Measurements from ENCODE around the gene PGP. TPM values are rescaled to one million over a fixed set of nuclear protein-coding genes. Genes with fewer than 3 reads are reported as not detected.

PGP gene
- total and polyA plus RNA-seq, 12 donors: 21.1 to 48.3 (median 27.3) TPM

DNA sequence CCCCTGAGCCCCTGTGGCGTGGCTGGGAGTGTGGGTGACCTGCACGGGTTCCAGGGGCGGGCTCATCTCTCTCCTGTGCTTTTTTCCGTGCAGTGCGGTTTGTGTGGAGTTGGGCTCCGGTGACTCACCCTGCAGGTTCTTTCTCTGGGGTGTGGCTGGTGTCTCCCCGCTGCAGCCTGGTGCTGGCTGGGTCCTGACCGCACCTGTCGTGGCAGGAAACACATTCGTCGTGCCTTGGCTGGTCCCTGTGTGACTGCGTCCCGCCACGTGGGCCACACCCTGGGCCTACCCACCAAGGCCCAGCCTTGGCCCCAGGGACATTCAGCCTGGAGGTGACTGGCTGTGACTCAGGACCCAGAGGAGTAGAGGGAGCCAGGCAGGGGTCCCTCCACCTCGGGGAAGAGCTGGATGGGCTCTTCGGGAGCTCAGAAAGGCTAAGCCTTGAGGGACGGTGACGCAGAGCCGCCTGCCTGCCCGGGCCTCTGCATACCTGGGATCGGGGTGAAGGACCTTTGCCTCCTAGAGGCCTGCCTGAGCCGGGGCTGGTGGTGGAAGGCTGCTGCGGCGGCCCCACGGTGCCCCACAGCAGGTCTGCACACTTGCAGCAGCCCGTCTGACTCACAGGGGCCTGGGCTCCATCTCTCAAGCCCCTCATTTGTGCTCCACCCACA is 51.3 kb downstream of the PGP start:
- no peak for ATAC-seq

DNA sequence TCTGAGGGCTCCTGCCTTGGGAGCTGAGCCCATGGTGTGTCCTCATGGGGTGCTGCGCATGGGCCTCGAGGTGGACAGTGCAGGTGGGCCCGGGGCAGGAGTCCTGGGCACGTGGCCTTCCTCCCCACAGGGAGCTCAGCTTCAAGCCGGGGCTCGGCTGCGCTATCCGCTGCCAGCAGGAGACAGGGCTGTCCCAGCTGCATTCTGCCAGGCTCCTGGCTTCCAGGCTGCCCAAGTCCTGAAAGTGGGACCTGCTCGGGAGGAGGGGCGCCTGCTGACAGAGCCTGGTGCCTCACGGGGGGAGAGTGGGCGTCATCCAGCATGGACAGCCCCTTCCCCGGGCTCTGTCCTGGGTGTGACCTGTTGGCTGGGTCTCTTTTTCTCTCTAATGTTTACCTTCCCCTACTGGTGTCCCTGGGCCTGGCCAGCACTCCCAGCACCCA is 51.9 kb downstream of the PGP start:
- peaks cover 4 to 42% (median 26%) of the 10 kb centered on the region in 9 donors for H3K4me1 ChIP-seq
- no peaks in the 10 kb centered on the region for H3K27me3 ChIP-seq
- H3K27ac ChIP-seq: no peak overlapping the region
- intact Hi-C loops (cut with DNase I): no loop called here
- H3K36me3 ChIP-seq: peaks cover 0 to 29% (median 11%) of the 10 kb centered on the region in 9 donors
- 89 to 91% methylated on average over 13 of the region's 13 CpGs for WGBS, 2 donors
- no peaks in the 10 kb centered on the region for H3K9me3 ChIP-seq
- TF ChIP-seq, protein P1, sequence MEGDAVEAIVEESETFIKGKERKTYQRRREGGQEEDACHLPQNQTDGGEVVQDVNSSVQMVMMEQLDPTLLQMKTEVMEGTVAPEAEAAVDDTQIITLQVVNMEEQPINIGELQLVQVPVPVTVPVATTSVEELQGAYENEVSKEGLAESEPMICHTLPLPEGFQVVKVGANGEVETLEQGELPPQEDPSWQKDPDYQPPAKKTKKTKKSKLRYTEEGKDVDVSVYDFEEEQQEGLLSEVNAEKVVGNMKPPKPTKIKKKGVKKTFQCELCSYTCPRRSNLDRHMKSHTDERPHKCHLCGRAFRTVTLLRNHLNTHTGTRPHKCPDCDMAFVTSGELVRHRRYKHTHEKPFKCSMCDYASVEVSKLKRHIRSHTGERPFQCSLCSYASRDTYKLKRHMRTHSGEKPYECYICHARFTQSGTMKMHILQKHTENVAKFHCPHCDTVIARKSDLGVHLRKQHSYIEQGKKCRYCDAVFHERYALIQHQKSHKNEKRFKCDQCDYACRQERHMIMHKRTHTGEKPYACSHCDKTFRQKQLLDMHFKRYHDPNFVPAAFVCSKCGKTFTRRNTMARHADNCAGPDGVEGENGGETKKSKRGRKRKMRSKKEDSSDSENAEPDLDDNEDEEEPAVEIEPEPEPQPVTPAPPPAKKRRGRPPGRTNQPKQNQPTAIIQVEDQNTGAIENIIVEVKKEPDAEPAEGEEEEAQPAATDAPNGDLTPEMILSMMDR (IDR thresholded peaks at IDR 0.05): no peak
- ATAC-seq (no peak), DNase-seq (no peak)
- H3K4me3 ChIP-seq: no peak overlapping the region

More for the DNA sequence above, 51.3 kb downstream of the PGP start:
- no peaks in the 10 kb centered on the region for H3K9me3 ChIP-seq
- no peak overlapping the region for H3K4me3 ChIP-seq
- H3K27ac ChIP-seq: no peak overlapping the region
- DNase-seq: no peak
- H3K4me1 ChIP-seq: peaks cover 0 to 35% (median 19%) of the 10 kb centered on the region in 9 donors
- intact Hi-C loops (cut with DNase I): no loop called here
- 95 to 96% methylated on average over 26 of the region's 26 CpGs for WGBS, 2 donors
- H3K27me3 ChIP-seq: no peaks in the 10 kb centered on the region
- peaks cover 0 to 33% (median 11%) of the 10 kb centered on the region in 9 donors for H3K36me3 ChIP-seq
- TF ChIP-seq, protein P1 (IDR thresholded peaks at IDR 0.05): no peak

DNA sequence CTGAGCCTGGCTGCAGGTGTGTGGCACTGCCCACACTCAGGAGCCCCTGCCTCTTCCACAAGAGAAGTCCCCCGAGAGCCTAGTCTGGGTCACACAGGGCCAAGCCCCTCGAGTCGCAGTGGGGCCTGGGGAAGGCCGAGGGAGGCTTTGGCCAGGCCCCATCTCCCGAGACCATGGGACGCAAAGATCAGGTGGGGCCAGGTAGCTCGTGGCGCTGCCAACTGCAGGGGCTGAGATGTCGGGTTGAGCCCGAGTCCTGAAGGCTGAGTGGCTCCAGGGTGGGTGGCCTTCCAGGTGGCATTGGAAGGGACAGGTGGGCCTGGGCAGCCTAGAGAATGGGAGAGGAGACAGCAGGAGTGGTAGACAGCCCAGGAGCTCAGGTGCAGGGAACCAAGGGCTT is 52.7 kb downstream of the PGP start:
- H3K36me3 ChIP-seq: peaks cover 0 to 25% (median 4%) of the 10 kb centered on the region in 9 donors
- 93 to 95% methylated on average over 10 of the region's 10 CpGs for WGBS, 2 donors
- ATAC-seq (no peak), DNase-seq (no peak)
- H3K4me3 ChIP-seq: no peak overlapping the region
- H3K9me3 ChIP-seq: no peaks in the 10 kb centered on the region
- TF ChIP-seq, protein P1 (IDR thresholded peaks at IDR 0.05): no peak
- peaks cover 8 to 49% (median 33%) of the 10 kb centered on the region in 9 donors for H3K4me1 ChIP-seq
- no peaks in the 10 kb centered on the region for H3K27me3 ChIP-seq
- H3K27ac ChIP-seq: peak overlapping the region in 5 of 10 donors; percentile 34 to 66 (median 51)
- intact Hi-C loops (cut with DNase I): no loop called here

Other genes with a start within 250 kb of the PGP start
- not detected for gene RNF151, start 248.0 kb downstream of the PGP start, total RNA-seq
- not detected for gene RNF151, start 248.0 kb downstream of the PGP start, polyA plus RNA-seq
- gene TBL3, start 242.8 kb downstream of the PGP start, total RNA-seq: 10 to 100 TPM; 18.5 to 26.7 (median 21.9) TPM
- 10 to 100 TPM; 57.4 to 71.1 TPM for gene TBL3, start 242.8 kb downstream of the PGP start, polyA plus RNA-seq
- gene NOXO1, start 233.4 kb downstream of the PGP start, total RNA-seq: not detected
- under 1 TPM; 0.09 to 0.29 TPM for gene NOXO1, start 233.4 kb downstream of the PGP start, polyA plus RNA-seq
- 10 to 100 TPM; 14.7 to 30.2 (median 24.5) TPM for gene GFER, start 230.6 kb downstream of the PGP start, total RNA-seq
- gene GFER, start 230.6 kb downstream of the PGP start, polyA plus RNA-seq: 10 to 100 TPM; 37.5 to 65.6 TPM
- gene SYNGR3, start 224.9 kb downstream of the PGP start, total RNA-seq: under 1 TPM in 8 of 10 donors, not detected in 2; 0.15 to 0.62 (median 0.28) TPM
- 1 to 10 TPM in 1 of 2 donors, under 1 TPM in 1; 0.51 to 2.5 TPM for gene SYNGR3, start 224.9 kb downstream of the PGP start, polyA plus RNA-seq
- gene ZNF598, start 205.0 kb downstream of the PGP start, total RNA-seq: 10 to 100 TPM in 9 of 10 donors, 1 to 10 TPM in 1; 9.5 to 24.7 (median 14.2) TPM
- gene ZNF598, start 205.0 kb downstream of the PGP start, polyA plus RNA-seq: 10 to 100 TPM; 12.6 to 25.3 TPM
- under 1 TPM in 1 of 10 donors, not detected in 9; 0.39 TPM for gene NPW, start 195.1 kb downstream of the PGP start, total RNA-seq
- gene NPW, start 195.1 kb downstream of the PGP start, polyA plus RNA-seq: under 1 TPM in 1 of 2 donors, not detected in 1; 0.54 TPM
- gene NHERF2, start 187.9 kb downstream of the PGP start, total RNA-seq: 100 to 1,000 TPM in 9 of 10 donors, 10 to 100 TPM in 1; 94.3 to 429 (median 146) TPM
- gene NHERF2, start 187.9 kb downstream of the PGP start, polyA plus RNA-seq: 100 to 1,000 TPM; 314 to 640 TPM
- gene NTHL1, start 167.0 kb downstream of the PGP start, total RNA-seq: 10 to 100 TPM in 8 of 10 donors, 1 to 10 TPM in 2; 9.8 to 24.9 (median 12.3) TPM
- 10 to 100 TPM; 16.1 to 51.9 TPM for gene NTHL1, start 167.0 kb downstream of the PGP start, polyA plus RNA-seq
- gene TSC2, start 166.9 kb downstream of the PGP start, total RNA-seq: 10 to 100 TPM; 54.7 to 87.0 (median 71.5) TPM
- gene TSC2, start 166.9 kb downstream of the PGP start, polyA plus RNA-seq: 10 to 100 TPM; 28.8 to 83.3 TPM
- gene PKD1, start 78.9 kb downstream of the PGP start, total RNA-seq: 100 to 1,000 TPM in 6 of 10 donors, 10 to 100 TPM in 4; 79.3 to 122 (median 104) TPM
- 100 to 1,000 TPM in 1 of 2 donors, 10 to 100 TPM in 1; 76.7 to 114 TPM for gene PKD1, start 78.9 kb downstream of the PGP start, polyA plus RNA-seq
- 1 to 10 TPM in 8 of 10 donors, under 1 TPM in 2; 0.74 to 4.3 (median 1.6) TPM for gene RAB26, start 66.2 kb downstream of the PGP start, total RNA-seq
- 1 to 10 TPM in 1 of 2 donors, under 1 TPM in 1; 0.26 to 6.4 TPM for gene RAB26, start 66.2 kb downstream of the PGP start, polyA plus RNA-seq
- 10 to 100 TPM; 16.9 to 44.9 (median 23.8) TPM for gene TRAF7, start 59.1 kb downstream of the PGP start, total RNA-seq
- 10 to 100 TPM; 14.6 to 28.2 TPM for gene TRAF7, start 59.1 kb downstream of the PGP start, polyA plus RNA-seq
- 1 to 10 TPM in 5 of 10 donors, under 1 TPM in 5; 0.24 to 6.0 (median 1.1) TPM for gene CASKIN1, start 18.2 kb downstream of the PGP start, total RNA-seq
- 1 to 10 TPM in 1 of 2 donors, under 1 TPM in 1; 0.33 to 3.4 TPM for gene CASKIN1, start 18.2 kb downstream of the PGP start, polyA plus RNA-seq
- gene MLST8, start 9.4 kb downstream of the PGP start, total RNA-seq: 10 to 100 TPM; 19.3 to 28.8 (median 23.6) TPM
- 10 to 100 TPM; 38.8 to 43.1 TPM for gene MLST8, start 9.4 kb downstream of the PGP start, polyA plus RNA-seq
- gene BRICD5, start 4.0 kb downstream of the PGP start, total RNA-seq: 10 to 100 TPM in 1 of 10 donors, 1 to 10 TPM in 9; 4.3 to 15.6 (median 7.2) TPM
- 10 to 100 TPM; 14.7 to 31.7 TPM for gene BRICD5, start 4.0 kb downstream of the PGP start, polyA plus RNA-seq
- gene E4F1, start 8.8 kb upstream of the PGP start, total RNA-seq: 10 to 100 TPM in 7 of 10 donors, 1 to 10 TPM in 3; 8.4 to 16.3 (median 10.7) TPM
- gene E4F1, start 8.8 kb upstream of the PGP start, polyA plus RNA-seq: 10 to 100 TPM; 22.0 to 34.8 TPM
- under 1 TPM in 9 of 10 donors, not detected in 1; 0.15 to 0.44 (median 0.30) TPM for gene DNASE1L2, start 21.6 kb upstream of the PGP start, total RNA-seq
- 1 to 10 TPM in 1 of 2 donors, under 1 TPM in 1; 0.49 to 1.2 TPM for gene DNASE1L2, start 21.6 kb upstream of the PGP start, polyA plus RNA-seq
- 100 to 1,000 TPM; 118 to 243 (median 153) TPM for gene ECI1, start 36.7 kb upstream of the PGP start, total RNA-seq
- gene ECI1, start 36.7 kb upstream of the PGP start, polyA plus RNA-seq: 100 to 1,000 TPM; 256 to 491 TPM
- 100 to 1,000 TPM; 103 to 128 (median 118) TPM for gene RNPS1, start 53.3 kb upstream of the PGP start, total RNA-seq
- gene RNPS1, start 53.3 kb upstream of the PGP start, polyA plus RNA-seq: 100 to 1,000 TPM in 1 of 2 donors, 10 to 100 TPM in 1; 61.7 to 136 TPM
- gene ABCA3, start 125.9 kb upstream of the PGP start, total RNA-seq: 10 to 100 TPM in 3 of 10 donors, 1 to 10 TPM in 7; 7.7 to 12.5 (median 9.4) TPM
- gene ABCA3, start 125.9 kb upstream of the PGP start, polyA plus RNA-seq: 1 to 10 TPM; 4.9 to 5.3 TPM
- 1 to 10 TPM in 6 of 10 donors, under 1 TPM in 4; 0.62 to 3.4 (median 1.1) TPM for gene CCNF, start 214.6 kb upstream of the PGP start, total RNA-seq
- gene CCNF, start 214.6 kb upstream of the PGP start, polyA plus RNA-seq: under 1 TPM; 0.51 to 0.93 TPM
- gene TEDC2, start 245.3 kb upstream of the PGP start, total RNA-seq: 1 to 10 TPM in 4 of 10 donors, under 1 TPM in 6; 0.47 to 1.9 (median 0.95) TPM
- 1 to 10 TPM in 1 of 2 donors, under 1 TPM in 1; 0.29 to 2.3 TPM for gene TEDC2, start 245.3 kb upstream of the PGP start, polyA plus RNA-seq